K562 (cell line): ENCODE measurements around the gene TSEN34. TPM values are rescaled to one million over a fixed set of nuclear protein-coding genes. Genes with fewer than 3 reads are reported as not detected.
A peak's percentile ranks its signal among the peaks of the same experiment; 100 is the strongest.

Experiments
- CCAR2 ChIP-seq: fragments of 200-400 bp; formaldehyde crosslinking; IDR thresholded peaks from 2 replicates; pipeline ENCODE4 v1.6.1; 2017; ENCODE audit warnings: mild to moderate bottlenecking, low read depth, low read length
- EWSR1 ChIP-seq: fragments of 450-650 bp; IDR thresholded peaks from 2 replicates; pipeline ENCODE4 v1.6.1; 2018; ENCODE audit warnings: borderline replicate concordance, mild to moderate bottlenecking, low read depth, moderate library complexity; ENCODE audit not compliant: partially characterized antibody
- HNRNPUL1 ChIP-seq: fragments of 200-400 bp; formaldehyde crosslinking; IDR thresholded peaks from 2 replicates; pipeline ENCODE4 v1.6.1; 2017; ENCODE audit warnings: low read length
- MGA ChIP-seq: fragments of 450-650 bp; IDR thresholded peaks from 2 replicates; pipeline ENCODE4 v1.6.1; 2016; ENCODE audit warnings: mild to moderate bottlenecking, moderate library complexity
- MTA2 ChIP-seq: fragments of 450-650 bp; IDR thresholded peaks from 2 replicates; pipeline ENCODE4 v1.6.1; 2016; ENCODE audit warnings: low read depth
- PML ChIP-seq: IDR thresholded peaks from 2 replicates; pipeline ENCODE4 v1.6.1; 2012; ENCODE audit warnings: low read length, inconsistent platforms
- SAP30 ChIP-seq: fragments of 200-600 bp; sonication (generic); IDR thresholded peaks from 2 replicates; pipeline ENCODE4 v1.6.1; 2012; ENCODE audit warnings: borderline replicate concordance, low read depth, mild to moderate bottlenecking, moderate library complexity, low read length, control low read depth, inconsistent platforms; ENCODE audit not compliant: insufficient read depth, poor library complexity, severe bottlenecking
- ZNF143 ChIP-seq: sonication (generic); formaldehyde crosslinking; IDR thresholded peaks from 2 replicates; pipeline ENCODE4 v1.9.0; 2022; ENCODE audit warnings: mild to moderate bottlenecking, missing genetic modification reagents
- ZNF174 ChIP-seq: fragments of 250-450 bp; sonication (Bioruptor Pico); IDR thresholded peaks from 2 replicates; pipeline ENCODE4 v1.4.0; 2020; ENCODE audit warnings: mild to moderate bottlenecking
- ZNF444 ChIP-seq: fragments of 250-450 bp; sonication (Bioruptor Pico); IDR thresholded peaks from 2 replicates; pipeline ENCODE4 v1.4.0; 2020; ENCODE audit warnings: mild to moderate bottlenecking, moderate library complexity
- ZNF699 ChIP-seq: fragments of 250-450 bp; sonication (Bioruptor Pico); IDR thresholded peaks from 2 replicates; pipeline ENCODE4 v1.8.0; 2021; ENCODE audit warnings: mild to moderate bottlenecking, moderate library complexity; ENCODE audit not compliant: insufficient replicate concordance
- polyA plus RNA-seq, 8 experiments: library from polyadenylated mRNA; depleted of rRNA in 4 of 8; stranded (reverse) in 5 of 8; unstranded in 3 of 8; fragments of >200 nt; fragmentation: Nextera tagmentation in 2 of 8; fragmentation: Illumina TruSeq in 1 of 8; extraction: Ambion mirVana in 2 of 8; extraction: Trizol in 1 of 8; gene quantifications; 2 replicates each; pipeline versions ENCODE4 v1.2.1 to v1.2.3, GENCODE V29; 2011 to 2014; ENCODE audit warnings: inconsistent platforms in 1 of 8, missing spikeins in 1 of 8
- total RNA-seq, 7 experiments: library from RNA; depleted of rRNA in 6 of 7; stranded (reverse); fragments of >200 nt in 6 of 7; fragmentation: Illumina TruSeq in 2 of 7; extraction: Trizol in 2 of 7; gene quantifications; 2 replicates each; pipeline versions ENCODE4 v1.2.1 to v1.2.3, GENCODE V29; 2011 to 2021; ENCODE audit warnings: low replicate concordance in 1 of 7
- TF ChIP-seq, protein P1 (sequence below): fragments of 450-650 bp; IDR thresholded peaks from 2 replicates; pipeline ENCODE4 v1.6.1; 2016; ENCODE audit warnings: antibody characterized with exemption
- TF ChIP-seq, protein P2 (sequence below): fragments of 250-450 bp; sonication (Bioruptor Pico); IDR thresholded peaks from 2 replicates; pipeline ENCODE4 v1.5.0; 2020; ENCODE audit warnings: mild to moderate bottlenecking

TSEN34 gene
- total and polyA plus RNA-seq, 9 of the 15 experiments (the other 6 are each of a cell fraction or from before 2014, with no cell fraction given), result 3.1 to 57.6 (median 29.5) TPM

GRCh38 chr19:54209811-54210494 is 18.8 kb downstream of the TSEN34 start (continued):
- TF ChIP-seq, protein P1, sequence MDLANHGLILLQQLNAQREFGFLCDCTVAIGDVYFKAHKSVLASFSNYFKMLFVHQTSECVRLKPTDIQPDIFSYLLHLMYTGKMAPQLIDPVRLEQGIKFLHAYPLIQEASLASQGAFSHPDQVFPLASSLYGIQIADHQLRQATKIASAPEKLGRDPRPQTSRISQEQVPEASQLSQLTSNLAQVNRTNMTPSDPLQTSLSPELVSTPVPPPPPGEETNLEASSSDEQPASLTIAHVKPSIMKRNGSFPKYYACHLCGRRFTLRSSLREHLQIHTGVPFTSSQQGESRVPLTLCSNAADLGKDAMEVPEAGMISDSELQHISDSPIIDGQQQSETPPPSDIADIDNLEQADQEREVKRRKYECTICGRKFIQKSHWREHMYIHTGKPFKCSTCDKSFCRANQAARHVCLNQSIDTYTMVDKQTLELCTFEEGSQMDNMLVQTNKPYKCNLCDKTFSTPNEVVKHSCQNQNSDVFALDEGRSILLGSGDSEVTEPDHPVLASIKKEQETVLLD, result no peak
- TF ChIP-seq HNRNPUL1, result peak; percentile 65; the same call in 1 of the 2 replicates
- TF ChIP-seq MGA, result no peak; the same call in 1 of the 2 replicates
- no peak; the same call in 1 of the 2 replicates for TF ChIP-seq ZNF143 (CRISPR knock-in tag)
- TF ChIP-seq CCAR2, result no peak
- TF ChIP-seq, protein P2, sequence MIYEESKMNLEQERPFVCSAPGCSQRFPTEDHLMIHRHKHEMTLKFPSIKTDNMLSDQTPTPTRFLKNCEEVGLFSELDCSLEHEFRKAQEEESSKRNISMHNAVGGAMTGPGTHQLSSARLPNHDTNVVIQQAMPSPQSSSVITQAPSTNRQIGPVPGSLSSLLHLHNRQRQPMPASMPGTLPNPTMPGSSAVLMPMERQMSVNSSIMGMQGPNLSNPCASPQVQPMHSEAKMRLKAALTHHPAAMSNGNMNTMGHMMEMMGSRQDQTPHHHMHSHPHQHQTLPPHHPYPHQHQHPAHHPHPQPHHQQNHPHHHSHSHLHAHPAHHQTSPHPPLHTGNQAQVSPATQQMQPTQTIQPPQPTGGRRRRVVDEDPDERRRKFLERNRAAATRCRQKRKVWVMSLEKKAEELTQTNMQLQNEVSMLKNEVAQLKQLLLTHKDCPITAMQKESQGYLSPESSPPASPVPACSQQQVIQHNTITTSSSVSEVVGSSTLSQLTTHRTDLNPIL (CRISPR knock-in tag), result no peak
- 0 out of 2 replicates have a peak, but pooled peaks have one; percentile 13 for TF ChIP-seq MTA2
- no peak for TF ChIP-seq ZNF444 (CRISPR knock-in tag)
- TF ChIP-seq ZNF174 (CRISPR knock-in tag), result no peak
- TF ChIP-seq SAP30, result no peak
- peak; percentile 51; the same call in 1 of the 2 replicates for TF ChIP-seq PML
- no peak for TF ChIP-seq EWSR1
- no peak for TF ChIP-seq ZNF699 (CRISPR knock-in tag)
